HG03378 (cell line): ENCODE results near the gene MMP11.

Experiments
- ATAC-seq: cut with Tn5 transposase; IDR thresholded peaks from one replicate; pipeline ENCODE4 v1.9.1; 2021; ENCODE audit warnings: mild to moderate bottlenecking, moderate library complexity; ENCODE audit not compliant: unreplicated experiment

The MMP11 gene

GRCh38 chr22:23759566-23759965 is 13.1 kb upstream of the MMP11 start:
- ATAC-seq = no peak

GRCh38 chr22:23760056-23760455 is 12.6 kb upstream of the MMP11 start:
- ATAC-seq = no peak

- ATAC-seq = no peak
Observed at GRCh38 chr22:23762842-23763578, 9.6 kb upstream of the MMP11 start, which contains the start of gene C22orf15. Gene C22orf15, plus strand, starts transcription at chr22:23762990. Its CDS starts 317 bp downstream, at chr22:23763307.

- no peak for ATAC-seq
Observed at GRCh38 chr22:23763579-23763945, 9.1 kb upstream of the MMP11 start.

- no peak for ATAC-seq
Observed at GRCh38 chr22:23763954-23764353, 8.7 kb upstream of the MMP11 start.

GRCh38 chr22:23764899-23765881 is 7.5 kb upstream of the MMP11 start:
- no peak for ATAC-seq

GRCh38 chr22:23767303-23767672 is 5.4 kb upstream of the MMP11 start:
- no peak for ATAC-seq

- no peak for ATAC-seq
Observed at GRCh38 chr22:23767673-23768548, 4.7 kb upstream of the MMP11 start, which contains the start of gene CHCHD10. Gene CHCHD10, minus strand, starts transcription at chr22:23767972. Its CDS starts 98 bp downstream, at chr22:23767874.

- no peak for ATAC-seq
Observed at GRCh38 chr22:23769321-23769965, 3.2 kb upstream of the MMP11 start.

GRCh38 chr22:23772315-23772648 is 367 bp upstream of the MMP11 start:
- no peak for ATAC-seq

- no peak for ATAC-seq
Observed at GRCh38 chr22:23773483-23774113, 949 bp downstream of the MMP11 start.

- ATAC-seq = no peak
Observed at GRCh38 chr22:23774114-23774921, 1.7 kb downstream of the MMP11 start.

- no peak for ATAC-seq
Observed at GRCh38 chr22:23774922-23775436, 2.3 kb downstream of the MMP11 start.

- ATAC-seq = no peak
Observed at GRCh38 chr22:23775779-23776375, 3.2 kb downstream of the MMP11 start.

- ATAC-seq = no peak
Observed at GRCh38 chr22:23777776-23778576, 5.3 kb downstream of the MMP11 start.

- ATAC-seq = no peak
Observed at GRCh38 chr22:23778577-23778900, 5.9 kb downstream of the MMP11 start.

- ATAC-seq = no peak
Observed at GRCh38 chr22:23779083-23779482, 6.4 kb downstream of the MMP11 start.

GRCh38 chr22:23779731-23780130 is 7.1 kb downstream of the MMP11 start:
- ATAC-seq = no peak
